Kidney glomerular epithelial cell (primary cell): ENCODE data around the gene CYP1A1.
A peak's percentile ranks its signal among the peaks of the same experiment; 100 is the strongest.
"Not testable (repeated sequence)": the region's sequence is repeated elsewhere in the genome, so short reads cannot be mapped to it uniquely, and the experiment has no call there.

Experiments
- DNase-seq: peaks from one replicate; lab custom pipeline; 2025; lab: John Stamatoyannopoulos, UW

Gene CYP1A1

GRCh38 chr15:74725225-74725774 lies at the start of gene CYP1A1:
Gene CYP1A1, minus strand, starts transcription at chr15:74725528. Its CDS starts 2,431 bp downstream, at chr15:74723097.
- no peak for DNase-seq

GRCh38 chr15:74773731-74774252 lies 48.5 kb upstream of the CYP1A1 start:
- DNase-seq: no peak

DNA sequence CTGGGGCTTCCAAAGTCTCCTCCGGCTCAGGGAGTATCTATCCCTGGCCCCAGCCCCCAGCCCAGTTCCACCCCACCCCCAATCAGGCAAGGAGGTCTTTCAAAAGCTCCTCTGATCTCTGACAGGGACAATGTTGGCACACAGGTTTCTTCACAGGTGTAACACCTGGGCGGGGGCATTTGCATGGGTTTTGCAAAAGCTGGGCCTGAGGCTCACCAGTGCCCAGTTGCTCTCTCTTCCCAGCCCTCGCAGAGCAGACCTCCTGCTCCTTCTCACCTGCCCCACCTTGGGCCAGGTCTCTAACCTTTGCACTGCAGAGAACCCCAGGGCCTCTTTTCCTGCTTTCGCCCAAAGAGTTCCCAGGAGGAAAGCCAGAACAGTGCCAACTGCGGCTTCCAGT lies 48.0 kb upstream of the CYP1A1 start:
- DNase-seq: no peak

GRCh38 chr15:74770211-74770903 lies 45.0 kb upstream of the CYP1A1 start:
- no peak for DNase-seq

- DNase-seq: no peak
These were observed 44.2 kb upstream of the CYP1A1 start for GRCh38 chr15:74769463-74770025.

DNA sequence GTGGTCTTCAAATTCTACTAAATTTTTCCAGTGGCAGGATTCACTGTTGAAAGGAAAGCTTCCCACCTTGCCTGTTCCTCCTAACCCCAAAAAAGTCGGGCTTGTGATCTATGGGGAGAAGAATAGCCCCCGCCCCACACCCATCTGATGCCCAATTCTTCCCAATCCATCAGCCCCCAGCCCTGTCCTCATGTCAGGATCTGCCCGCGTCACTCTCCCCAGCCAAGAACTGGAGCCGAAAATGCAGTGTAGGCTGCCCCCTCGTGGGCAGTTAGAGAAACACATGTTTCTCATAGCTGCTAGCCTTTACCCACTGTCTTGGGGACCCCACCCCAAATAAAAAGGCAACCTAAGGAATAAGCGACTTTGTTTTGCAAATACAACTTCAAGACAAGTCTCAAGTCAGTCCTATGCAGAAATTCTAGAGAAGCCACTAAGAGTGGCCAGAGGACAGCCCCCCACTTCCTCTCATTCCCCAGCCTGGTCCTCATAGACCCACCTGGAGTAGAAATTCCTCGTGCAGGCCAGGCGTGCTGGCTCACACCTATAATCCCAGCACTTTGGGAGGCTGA lies 43.5 kb upstream of the CYP1A1 start:
- peak; percentile 3 for DNase-seq

DNA sequence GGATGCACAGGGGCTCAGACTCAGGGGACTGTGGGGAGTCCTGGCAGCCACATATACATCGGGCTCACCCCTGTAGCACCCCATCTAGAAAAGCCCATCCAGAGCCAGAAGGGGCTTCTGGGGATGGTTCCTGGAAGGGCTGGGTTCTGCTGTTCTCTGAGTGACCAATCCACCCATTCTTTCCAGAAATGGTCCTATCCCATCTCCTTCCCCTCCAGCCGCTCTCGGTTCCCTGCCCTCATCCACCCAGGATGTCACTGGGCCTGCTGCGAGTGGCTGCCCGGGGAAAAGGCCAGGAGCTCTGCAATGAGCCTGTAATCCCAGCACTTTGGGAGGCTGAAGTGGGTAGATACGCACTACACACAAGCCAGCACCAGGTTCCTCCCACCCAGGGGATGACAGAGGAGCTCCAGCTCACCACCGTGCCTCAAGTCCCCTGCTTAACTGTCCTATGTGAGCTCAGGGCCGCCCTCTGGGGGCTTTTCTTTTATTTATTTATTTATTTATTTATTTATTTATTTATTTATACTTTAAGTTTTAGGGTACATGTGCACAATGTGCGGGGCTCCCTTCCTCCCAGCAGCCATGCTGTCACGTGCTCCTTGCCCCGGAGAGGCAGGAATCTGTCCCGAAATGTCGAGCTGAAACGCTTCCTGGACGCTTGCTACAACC lies 42.9 kb upstream of the CYP1A1 start:
- DNase-seq: no peak

- DNase-seq: no peak
These were observed 42.1 kb upstream of the CYP1A1 start for GRCh38 chr15:74767167-74768098.

- DNase-seq: no peak
These were observed 38.1 kb upstream of the CYP1A1 start for GRCh38 chr15:74763416-74763815.

GRCh38 chr15:74762791-74763150 lies 37.4 kb upstream of the CYP1A1 start:
- no peak for DNase-seq

DNA sequence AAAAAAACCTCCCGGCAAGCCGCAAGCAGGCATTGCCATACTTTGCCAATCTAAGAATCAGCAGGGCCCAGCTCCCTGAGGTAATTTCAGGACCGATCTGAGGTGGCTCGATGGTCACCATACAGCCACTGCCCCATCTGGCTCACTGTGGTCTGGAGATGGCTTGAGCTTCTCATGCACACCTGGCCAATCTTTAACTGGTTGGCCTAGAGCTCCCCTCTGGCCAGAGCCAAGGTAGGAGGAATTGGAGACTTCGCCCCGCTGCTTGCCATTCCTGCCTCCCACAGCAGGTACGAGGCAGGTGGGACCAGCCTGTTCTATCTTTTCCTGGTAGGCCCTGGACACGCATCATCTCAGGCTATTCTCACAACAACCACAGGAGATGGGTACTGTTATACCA lies 33.4 kb upstream of the CYP1A1 start:
- DNase-seq: no peak

GRCh38 chr15:74754593-74755215 lies 29.4 kb upstream of the CYP1A1 start:
- no peak for DNase-seq

- DNase-seq: peak; percentile 72
These were observed 27.2 kb upstream of the CYP1A1 start for GRCh38 chr15:74752531-74752930.

DNA sequence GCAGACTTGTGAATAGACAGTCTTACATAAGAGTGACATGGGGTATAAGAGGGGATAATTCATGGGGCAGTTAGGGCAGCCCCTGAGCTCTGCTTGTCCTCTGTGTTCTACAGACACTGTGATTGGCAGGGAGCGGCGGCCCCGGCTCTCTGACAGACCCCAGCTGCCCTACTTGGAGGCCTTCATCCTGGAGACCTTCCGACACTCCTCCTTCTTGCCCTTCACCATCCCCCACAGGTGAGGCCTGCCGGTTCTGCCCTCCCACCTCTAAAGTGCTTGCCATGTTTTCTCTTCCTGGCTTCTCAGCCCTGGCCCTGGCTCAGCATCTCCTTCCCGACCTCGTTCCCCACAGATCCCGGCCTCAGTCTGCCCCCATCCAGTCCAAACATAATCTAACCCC lies 26.7 kb upstream of the CYP1A1 start:
- DNase-seq: no peak

GRCh38 chr15:74750751-74751150 lies 25.4 kb upstream of the CYP1A1 start:
- no peak for DNase-seq

DNA sequence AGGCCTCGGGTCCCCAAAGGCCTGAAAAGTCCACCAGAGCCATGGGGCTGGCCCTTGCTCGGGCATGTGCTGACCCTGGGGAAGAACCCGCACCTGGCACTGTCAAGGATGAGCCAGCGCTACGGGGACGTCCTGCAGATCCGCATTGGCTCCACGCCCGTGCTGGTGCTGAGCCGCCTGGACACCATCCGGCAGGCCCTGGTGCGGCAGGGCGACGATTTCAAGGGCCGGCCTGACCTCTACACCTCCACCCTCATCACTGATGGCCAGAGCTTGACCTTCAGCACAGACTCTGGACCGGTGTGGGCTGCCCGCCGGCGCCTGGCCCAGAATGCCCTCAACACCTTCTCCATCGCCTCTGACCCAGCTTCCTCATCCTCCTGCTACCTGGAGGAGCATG lies 24.5 kb upstream of the CYP1A1 start:
- DNase-seq: no peak

GRCh38 chr15:74748322-74748946 lies 23.1 kb upstream of the CYP1A1 start, which contains the start of gene CYP1A2:
Gene CYP1A2, plus strand, starts transcription at chr15:74748845. Its CDS starts 894 bp downstream, at chr15:74749739.
- DNase-seq: no peak

- DNase-seq: no peak
These were observed 21.1 kb upstream of the CYP1A1 start for GRCh38 chr15:74746389-74746788.

DNA sequence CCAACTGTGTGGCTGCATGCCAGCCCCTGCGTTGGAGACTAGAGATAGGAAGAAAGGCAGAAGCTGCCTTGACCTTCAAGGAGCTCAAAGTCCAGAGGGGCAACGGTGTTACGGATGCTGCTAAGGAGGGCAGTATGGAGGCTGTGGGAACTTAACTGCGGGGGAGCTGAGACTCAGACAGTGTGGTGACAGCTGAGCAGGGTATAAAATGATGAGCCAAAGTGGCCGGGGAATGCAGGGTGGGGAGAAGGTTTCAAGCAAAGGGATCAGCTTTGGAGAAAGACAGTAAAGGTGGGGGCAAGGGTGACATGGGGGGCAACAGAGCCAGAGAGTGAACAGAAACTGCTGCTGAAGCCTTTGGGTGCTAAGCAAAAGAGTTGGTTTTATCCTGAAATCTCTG lies 17.1 kb upstream of the CYP1A1 start:
- no peak for DNase-seq

GRCh38 chr15:74738239-74738638 lies 12.9 kb upstream of the CYP1A1 start:
- not testable (repeated sequence) for DNase-seq
